ENCODE results near the gene CALD1. TPM values are rescaled to one million over a fixed set of nuclear protein-coding genes. Genes with fewer than 3 reads are reported as not detected.

Gene CALD1
- total RNA-seq, 1 donor from 2014 or later, result 228 TPM

- DNase-seq, result no peak
Observed at GRCh38 chr7:134788191-134788590, 8.8 kb downstream of the CALD1 start.

- no peak for DNase-seq
Observed at GRCh38 chr7:134789967-134790685, 10.7 kb downstream of the CALD1 start.

- DNase-seq, result peak; percentile 5
Observed at GRCh38 chr7:134792968-134793367, 13.5 kb downstream of the CALD1 start.

GRCh38 chr7:134795231-134795630 is 15.8 kb downstream of the CALD1 start:
- peak; percentile 53 for DNase-seq

GRCh38 chr7:134798155-134798554 is 18.7 kb downstream of the CALD1 start:
- DNase-seq, result no peak

- no peak for DNase-seq
Observed at GRCh38 chr7:134799377-134799776, 19.9 kb downstream of the CALD1 start.

GRCh38 chr7:134802762-134803161 is 23.3 kb downstream of the CALD1 start:
- DNase-seq, result no peak

GRCh38 chr7:134804351-134804750 is 24.9 kb downstream of the CALD1 start:
- DNase-seq, result peak; percentile 81

GRCh38 chr7:134804854-134805253 is 25.4 kb downstream of the CALD1 start:
- no peak for DNase-seq

GRCh38 chr7:134806197-134806596 is 26.8 kb downstream of the CALD1 start:
- DNase-seq, result no peak

GRCh38 chr7:134809616-134810015 is 30.2 kb downstream of the CALD1 start:
- no peak for DNase-seq

- no peak for DNase-seq
Observed at GRCh38 chr7:134811765-134812164, 32.3 kb downstream of the CALD1 start.

- DNase-seq, result peak; percentile 91
Observed at GRCh38 chr7:134813663-134814396, 34.4 kb downstream of the CALD1 start.

GRCh38 chr7:134814730-134815364 is 35.4 kb downstream of the CALD1 start:
- DNase-seq, result no peak

- DNase-seq, result no peak
Observed at GRCh38 chr7:134818613-134819345, 39.3 kb downstream of the CALD1 start.

- no peak for DNase-seq
Observed at GRCh38 chr7:134819401-134819800, 40.0 kb downstream of the CALD1 start.

- no peak for DNase-seq
Observed at GRCh38 chr7:134820295-134820694, 40.9 kb downstream of the CALD1 start.

- DNase-seq, result no peak
Observed at GRCh38 chr7:134820778-134821177, 41.3 kb downstream of the CALD1 start.

- no peak for DNase-seq
Observed at GRCh38 chr7:134823400-134823799, 44.0 kb downstream of the CALD1 start.

GRCh38 chr7:134825666-134826065 is 46.2 kb downstream of the CALD1 start:
- no peak for DNase-seq

GRCh38 chr7:134826105-134826504 is 46.7 kb downstream of the CALD1 start:
- no peak for DNase-seq

- DNase-seq, result no peak
Observed at GRCh38 chr7:134827436-134827835, 48.0 kb downstream of the CALD1 start.

GRCh38 chr7:134827889-134828288 is 48.5 kb downstream of the CALD1 start:
- DNase-seq, result no peak
